ENCODE results near the gene SCP2D1. TPM values are rescaled to one million over a fixed set of nuclear protein-coding genes. Genes with fewer than 3 reads are reported as not detected.

SCP2D1 gene
- polyA plus RNA-seq, 3 donors = not detected

DNA sequence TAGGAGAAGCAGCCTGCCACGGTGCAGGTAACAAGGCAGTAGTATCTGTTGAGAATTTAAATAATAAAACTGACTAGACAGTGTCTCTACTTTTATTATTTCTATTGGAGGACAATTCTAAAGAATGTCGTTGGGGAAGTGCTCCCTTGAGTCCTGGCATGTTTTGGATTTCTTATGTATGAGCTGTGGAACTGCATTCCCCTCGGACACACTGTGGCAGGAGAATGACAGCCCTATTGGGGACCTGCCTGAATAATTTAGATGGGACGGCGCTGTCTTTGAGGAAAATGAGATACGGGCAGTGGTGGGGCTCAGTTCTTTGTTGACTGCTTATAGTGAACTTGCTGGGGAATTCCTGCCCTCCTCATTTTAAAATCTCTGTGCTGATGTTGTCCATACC, 2.4 kb upstream of the SCP2D1 start:
- H2AFZ ChIP-seq (ENCODE audit: insufficient read depth, low read depth, low read length, poor library complexity, severe bottlenecking) = no peak overlapping the region
- Mint-ChIP-seq H3K27ac (peak overlapping the region in 1 of 7 donors; percentile 16), H3K4me3 (no peak overlapping the region), H3K36me3 (no peaks in the 10 kb centered on the region), H3K4me1 (no peaks in the 10 kb centered on the region), H3K9me3 (peaks cover 0 to 6% (median 0%) of the 10 kb centered on the region in 7 donors), H3K27me3 (ENCODE audit: low read depth in 3 of 3) (peaks cover 2 to 4% (median 2%) of the 10 kb centered on the region in 3 donors)
- no peak overlapping the region for H3K9ac ChIP-seq (ENCODE audit: insufficient read depth, low read length, poor library complexity, severe bottlenecking)
- H3K4me2 ChIP-seq (replicated peaks; ENCODE audit: extremely low read depth, low read length, poor library complexity, severe bottlenecking) = no peak overlapping the region
- no peaks in the 10 kb centered on the region for H3K36me3 ChIP-seq (replicated peaks in 1 of 2; ENCODE audit: control insufficient read depth in 1 of 2, insufficient read depth in 2 of 2, low read length in 2 of 2)
- TF ChIP-seq, protein P1, sequence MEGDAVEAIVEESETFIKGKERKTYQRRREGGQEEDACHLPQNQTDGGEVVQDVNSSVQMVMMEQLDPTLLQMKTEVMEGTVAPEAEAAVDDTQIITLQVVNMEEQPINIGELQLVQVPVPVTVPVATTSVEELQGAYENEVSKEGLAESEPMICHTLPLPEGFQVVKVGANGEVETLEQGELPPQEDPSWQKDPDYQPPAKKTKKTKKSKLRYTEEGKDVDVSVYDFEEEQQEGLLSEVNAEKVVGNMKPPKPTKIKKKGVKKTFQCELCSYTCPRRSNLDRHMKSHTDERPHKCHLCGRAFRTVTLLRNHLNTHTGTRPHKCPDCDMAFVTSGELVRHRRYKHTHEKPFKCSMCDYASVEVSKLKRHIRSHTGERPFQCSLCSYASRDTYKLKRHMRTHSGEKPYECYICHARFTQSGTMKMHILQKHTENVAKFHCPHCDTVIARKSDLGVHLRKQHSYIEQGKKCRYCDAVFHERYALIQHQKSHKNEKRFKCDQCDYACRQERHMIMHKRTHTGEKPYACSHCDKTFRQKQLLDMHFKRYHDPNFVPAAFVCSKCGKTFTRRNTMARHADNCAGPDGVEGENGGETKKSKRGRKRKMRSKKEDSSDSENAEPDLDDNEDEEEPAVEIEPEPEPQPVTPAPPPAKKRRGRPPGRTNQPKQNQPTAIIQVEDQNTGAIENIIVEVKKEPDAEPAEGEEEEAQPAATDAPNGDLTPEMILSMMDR (IDR thresholded peaks at IDR 0.05) = no peak
- no peaks in the 10 kb centered on the region for H4K20me1 ChIP-seq (ENCODE audit: insufficient read depth, low read length)
- H3K9me3 ChIP-seq (replicated peaks in 1 of 2; ENCODE audit: control insufficient read depth in 1 of 2, insufficient read depth in 1 of 2, low read length in 2 of 2) = no peaks in the 10 kb centered on the region
- H3K27ac ChIP-seq (ENCODE audit: low read depth in 1 of 2, low read length in 2 of 2) = no peak overlapping the region
- 80% methylated on average over 2 of the region's 6 CpGs for WGBS (ENCODE audit: insufficient coverage)
- H3K4me3 ChIP-seq (replicated peaks in 1 of 3; ENCODE audit: low read depth in 2 of 3, low read length in 3 of 3) = no peak overlapping the region
- intact Hi-C loops (cut with micrococcal nuclease) = no loop called here
- no peaks in the 10 kb centered on the region for H3K4me1 ChIP-seq (ENCODE audit: control insufficient read depth in 1 of 2, insufficient read depth in 2 of 2, low read length in 2 of 2)
- no peaks in the 10 kb centered on the region for H3K79me2 ChIP-seq (ENCODE audit: insufficient read depth, low read length)
- no peak for DNase-seq
- no peaks in the 10 kb centered on the region for H3K27me3 ChIP-seq (ENCODE audit: control insufficient read depth in 2 of 2, insufficient read depth in 2 of 2, low read length in 2 of 2)

DNA sequence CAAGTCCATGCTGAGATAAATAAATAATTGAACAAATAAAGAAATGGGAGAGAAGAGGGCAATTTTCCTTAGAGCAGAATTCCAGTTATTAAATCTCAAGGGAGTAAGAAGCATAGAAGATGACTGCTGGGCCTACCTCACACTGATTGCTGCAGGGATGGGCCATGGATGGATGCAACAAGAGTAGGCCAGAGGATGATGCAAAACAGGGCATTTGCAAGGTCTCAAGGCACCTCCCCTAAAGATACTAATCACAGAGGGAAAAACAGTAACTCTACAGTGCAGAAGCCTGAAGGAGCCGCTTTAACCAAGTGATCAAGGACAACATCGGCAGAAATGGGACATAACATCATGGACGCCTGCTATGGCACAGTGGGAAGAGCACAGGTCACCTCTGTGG, 1.7 kb upstream of the SCP2D1 start:
- H3K27ac Mint-ChIP-seq = no peak overlapping the region

More for the DNA sequence above, 1.7 kb upstream of the SCP2D1 start:
- H3K9me3 ChIP-seq (replicated peaks in 1 of 2; ENCODE audit: control insufficient read depth in 1 of 2, insufficient read depth in 1 of 2, low read length in 2 of 2) = no peaks in the 10 kb centered on the region
- Mint-ChIP-seq H3K4me3 (no peak overlapping the region), H3K27me3 (ENCODE audit: low read depth in 3 of 3) (peaks cover 2 to 4% (median 2%) of the 10 kb centered on the region in 3 donors), H3K9me3 (peaks cover 0 to 6% (median 0%) of the 10 kb centered on the region in 7 donors), H3K36me3 (no peaks in the 10 kb centered on the region), H3K4me1 (no peaks in the 10 kb centered on the region)
- TF ChIP-seq, protein P1 (IDR thresholded peaks at IDR 0.05) = no peak
- H3K4me3 ChIP-seq (replicated peaks in 1 of 3; ENCODE audit: low read depth in 2 of 3, low read length in 3 of 3) = no peak overlapping the region
- no peaks in the 10 kb centered on the region for H4K20me1 ChIP-seq (ENCODE audit: insufficient read depth, low read length)
- H3K79me2 ChIP-seq (ENCODE audit: insufficient read depth, low read length) = no peaks in the 10 kb centered on the region
- H2AFZ ChIP-seq (ENCODE audit: insufficient read depth, low read depth, low read length, poor library complexity, severe bottlenecking) = no peak overlapping the region
- no peaks in the 10 kb centered on the region for H3K4me1 ChIP-seq (ENCODE audit: control insufficient read depth in 1 of 2, insufficient read depth in 2 of 2, low read length in 2 of 2)
- H3K36me3 ChIP-seq (replicated peaks in 1 of 2; ENCODE audit: control insufficient read depth in 1 of 2, insufficient read depth in 2 of 2, low read length in 2 of 2) = no peaks in the 10 kb centered on the region
- DNase-seq = no peak
- intact Hi-C loops (cut with micrococcal nuclease) = no loop called here
- H3K4me2 ChIP-seq (replicated peaks; ENCODE audit: extremely low read depth, low read length, poor library complexity, severe bottlenecking) = no peak overlapping the region
- H3K27ac ChIP-seq (ENCODE audit: low read depth in 1 of 2, low read length in 2 of 2) = no peak overlapping the region
- H3K27me3 ChIP-seq (ENCODE audit: control insufficient read depth in 2 of 2, insufficient read depth in 2 of 2, low read length in 2 of 2) = no peaks in the 10 kb centered on the region
- 100% methylated on average over 1 of the region's 3 CpGs for WGBS (ENCODE audit: insufficient coverage)
- H3K9ac ChIP-seq (ENCODE audit: insufficient read depth, low read length, poor library complexity, severe bottlenecking) = no peak overlapping the region

Measured in CD14-positive monocyte (primary cell).